ENCODE results near the gene PHACTR1.
A peak's percentile ranks its signal among the peaks of the same experiment; 100 is the strongest.

Gene PHACTR1

GRCh38 chr6:13034316-13034715 is 317.7 kb downstream of the PHACTR1 start:
- DNase-seq (ENCODE audit: extremely low spot score) = no peak
- CTCF ChIA-PET = no interaction called here
- POLR2A ChIA-PET = no interaction called here
- TF ChIP-seq ELF4 (IDR thresholded peaks at IDR 0.05) = no peak
- TF ChIP-seq SP1 (IDR thresholded peaks at IDR 0.05) = no peak
- TF ChIP-seq NFRKB (IDR thresholded peaks at IDR 0.05) = no peak
- no peak for TF ChIP-seq HDGF (IDR thresholded peaks at IDR 0.05; ENCODE audit: borderline replicate concordance)
- TF ChIP-seq TARDBP (IDR thresholded peaks at IDR 0.05) = no peak
- no peak for TF ChIP-seq ARNT (IDR thresholded peaks at IDR 0.05)
- no peak for TF ChIP-seq CTBP1 (IDR thresholded peaks at IDR 0.05; ENCODE audit: borderline replicate concordance)
- no peak for TF ChIP-seq FOXK2 (IDR thresholded peaks at IDR 0.05)
- no peak for TF ChIP-seq ZNF384 (IDR thresholded peaks at IDR 0.05)
- TF ChIP-seq FOXM1 (IDR thresholded peaks at IDR 0.05; ENCODE audit: borderline replicate concordance) = no peak
- no peak for TF ChIP-seq PKNOX1 (IDR thresholded peaks at IDR 0.05)
- no peak for TF ChIP-seq L3MBTL2 (conservative IDR thresholded peaks at IDR 0.05)

GRCh38 chr6:13035606-13036005 is 319.0 kb downstream of the PHACTR1 start:
- TF ChIP-seq HDGF (IDR thresholded peaks at IDR 0.05; ENCODE audit: borderline replicate concordance) = no peak
- no peak for TF ChIP-seq BHLHE40 (IDR thresholded peaks at IDR 0.05; ENCODE audit: borderline replicate concordance)
- no peak for TF ChIP-seq PKNOX1 (IDR thresholded peaks at IDR 0.05)
- TF ChIP-seq FOXA1 (IDR thresholded peaks at IDR 0.05) = no peak
- no peak for DNase-seq (ENCODE audit: extremely low spot score)
- POLR2A ChIA-PET = no interaction called here
- CTCF ChIA-PET = interaction anchor here (0.6 to 0.9 kb wide), 2 partner anchors 9 to 124 kb away, joined by 3 read pairs; no protein-coding TSS in a partner anchor

- ChIA-PET POLR2A (no interaction called here), CTCF (no interaction called here)
- no peak for DNase-seq (ENCODE audit: extremely low spot score)
- TF ChIP-seq FOXA1 (IDR thresholded peaks at IDR 0.05) (no peak), ZNF384 (IDR thresholded peaks at IDR 0.05) (no peak), SP1 (IDR thresholded peaks at IDR 0.05) (no peak), BHLHE40 (IDR thresholded peaks at IDR 0.05; ENCODE audit: borderline replicate concordance) (no peak), L3MBTL2 (conservative IDR thresholded peaks at IDR 0.05) (no peak), FOXK2 (IDR thresholded peaks at IDR 0.05) (no peak), SUZ12 (IDR thresholded peaks at IDR 0.05) (no peak), ELF4 (IDR thresholded peaks at IDR 0.05) (no peak), HDGF (IDR thresholded peaks at IDR 0.05; ENCODE audit: borderline replicate concordance) (no peak), NFRKB (IDR thresholded peaks at IDR 0.05) (no peak), PKNOX1 (IDR thresholded peaks at IDR 0.05) (no peak), TARDBP (IDR thresholded peaks at IDR 0.05) (no peak), FOXM1 (IDR thresholded peaks at IDR 0.05; ENCODE audit: borderline replicate concordance) (no peak), ARNT (IDR thresholded peaks at IDR 0.05) (no peak), LEF1 (IDR thresholded peaks at IDR 0.05; ENCODE audit: borderline replicate concordance) (no peak), CTBP1 (IDR thresholded peaks at IDR 0.05; ENCODE audit: borderline replicate concordance) (no peak)
Observed at GRCh38 chr6:13038315-13038714, 321.7 kb downstream of the PHACTR1 start.

GRCh38 chr6:13038741-13039190 is 322.2 kb downstream of the PHACTR1 start:
- TF ChIP-seq ZNF384 (IDR thresholded peaks at IDR 0.05) (no peak), SUZ12 (IDR thresholded peaks at IDR 0.05) (no peak), FOXK2 (IDR thresholded peaks at IDR 0.05) (no peak), FOXA1 (IDR thresholded peaks at IDR 0.05) (no peak), TARDBP (IDR thresholded peaks at IDR 0.05) (no peak), HDGF (IDR thresholded peaks at IDR 0.05; ENCODE audit: borderline replicate concordance) (no peak)
- DNase-seq (ENCODE audit: extremely low spot score) = no peak
- CTCF ChIA-PET = interaction anchor here (0.5 to 1.2 kb wide), 2 partner anchors 12 to 128 kb away, joined by 3 read pairs; no protein-coding TSS in a partner anchor
- POLR2A ChIA-PET = no interaction called here

- ChIA-PET POLR2A (no interaction called here), CTCF (interaction anchor here (0.9 kb wide), 1 partner anchor 8 kb away, joined by 3 read pairs; no protein-coding TSS in a partner anchor)
- peak; percentile 42 for DNase-seq (ENCODE audit: extremely low spot score)
- TF ChIP-seq LEF1 (IDR thresholded peaks at IDR 0.05; ENCODE audit: borderline replicate concordance) (no peak), SUZ12 (IDR thresholded peaks at IDR 0.05) (no peak), FOXK2 (IDR thresholded peaks at IDR 0.05) (no peak), ELF4 (IDR thresholded peaks at IDR 0.05) (no peak), CTBP1 (IDR thresholded peaks at IDR 0.05; ENCODE audit: borderline replicate concordance) (no peak), FOXA1 (IDR thresholded peaks at IDR 0.05) (no peak), NFRKB (IDR thresholded peaks at IDR 0.05) (no peak), L3MBTL2 (conservative IDR thresholded peaks at IDR 0.05) (no peak), SP1 (IDR thresholded peaks at IDR 0.05) (no peak), HDGF (IDR thresholded peaks at IDR 0.05; ENCODE audit: borderline replicate concordance) (no peak), PKNOX1 (IDR thresholded peaks at IDR 0.05) (no peak), ZNF384 (IDR thresholded peaks at IDR 0.05) (no peak), TARDBP (IDR thresholded peaks at IDR 0.05) (no peak), BHLHE40 (IDR thresholded peaks at IDR 0.05; ENCODE audit: borderline replicate concordance) (no peak), FOXM1 (IDR thresholded peaks at IDR 0.05; ENCODE audit: borderline replicate concordance) (no peak), ARNT (IDR thresholded peaks at IDR 0.05) (no peak)
Observed at GRCh38 chr6:13044390-13044789, 327.8 kb downstream of the PHACTR1 start.

- POLR2A ChIA-PET = no interaction called here
- no peak for TF ChIP-seq ZNF384 (IDR thresholded peaks at IDR 0.05)
- no peak for TF ChIP-seq LEF1 (IDR thresholded peaks at IDR 0.05; ENCODE audit: borderline replicate concordance)
- TF ChIP-seq FOXK2 (IDR thresholded peaks at IDR 0.05) = no peak
- TF ChIP-seq L3MBTL2 (conservative IDR thresholded peaks at IDR 0.05) = no peak
- no peak for TF ChIP-seq NFRKB (IDR thresholded peaks at IDR 0.05)
- no peak for TF ChIP-seq TARDBP (IDR thresholded peaks at IDR 0.05)
- no peak for TF ChIP-seq BHLHE40 (IDR thresholded peaks at IDR 0.05; ENCODE audit: borderline replicate concordance)
- TF ChIP-seq CTBP1 (IDR thresholded peaks at IDR 0.05; ENCODE audit: borderline replicate concordance) = no peak
- TF ChIP-seq ELF4 (IDR thresholded peaks at IDR 0.05) = no peak
- TF ChIP-seq ARNT (IDR thresholded peaks at IDR 0.05) = no peak
- TF ChIP-seq SUZ12 (IDR thresholded peaks at IDR 0.05) = no peak
- no peak for TF ChIP-seq FOXA1 (IDR thresholded peaks at IDR 0.05)
- TF ChIP-seq PKNOX1 (IDR thresholded peaks at IDR 0.05) = no peak
- TF ChIP-seq SP1 (IDR thresholded peaks at IDR 0.05) = no peak
- no peak for TF ChIP-seq FOXM1 (IDR thresholded peaks at IDR 0.05; ENCODE audit: borderline replicate concordance)
- no peak for TF ChIP-seq HDGF (IDR thresholded peaks at IDR 0.05; ENCODE audit: borderline replicate concordance)
- no peak for DNase-seq (ENCODE audit: extremely low spot score)
- CTCF ChIA-PET = interaction anchor here (0.9 kb wide), 1 partner anchor 9 kb away, joined by 3 read pairs; no protein-coding TSS in a partner anchor
Observed at GRCh38 chr6:13044896-13045295, 328.3 kb downstream of the PHACTR1 start.
